GM19324 (cell line): ENCODE results near the gene TUBG1.
"Not testable (repeated sequence)": the region's sequence is repeated elsewhere in the genome, so short reads cannot be mapped to it uniquely, and the experiment has no call there.

ENCODE experiments used
- ATAC-seq: cut with Tn5 transposase; IDR thresholded peaks from one replicate; pipeline ENCODE4 v1.9.1; 2021; ENCODE audit warnings: mild to moderate bottlenecking, moderate library complexity; ENCODE audit not compliant: unreplicated experiment, low FRiP score

TUBG1 gene

GRCh38 chr17:42621987-42622386 is 12.5 kb downstream of the TUBG1 start:
- not testable (repeated sequence) for ATAC-seq

- no peak for ATAC-seq
These were observed 13.8 kb downstream of the TUBG1 start for GRCh38 chr17:42623271-42623670.

- ATAC-seq: no peak
These were observed 14.5 kb downstream of the TUBG1 start for GRCh38 chr17:42623732-42624596.

GRCh38 chr17:42627032-42627764 is 17.7 kb downstream of the TUBG1 start:
- ATAC-seq: not testable (repeated sequence)

GRCh38 chr17:42629411-42630009 is 20.0 kb downstream of the TUBG1 start:
- ATAC-seq: no peak

GRCh38 chr17:42632949-42633444 is 23.5 kb downstream of the TUBG1 start:
- no peak for ATAC-seq

GRCh38 chr17:42639525-42640113 is 30.1 kb downstream of the TUBG1 start:
- ATAC-seq: no peak

- no peak for ATAC-seq
These were observed 30.6 kb downstream of the TUBG1 start for GRCh38 chr17:42640121-42640520.

GRCh38 chr17:42642336-42642735 is 32.9 kb downstream of the TUBG1 start:
- ATAC-seq: no peak

- no peak for ATAC-seq
These were observed 38.3 kb downstream of the TUBG1 start for GRCh38 chr17:42647778-42648177.

- no peak for ATAC-seq
These were observed 41.9 kb downstream of the TUBG1 start for GRCh38 chr17:42651392-42651791.

- ATAC-seq: no peak
These were observed 44.0 kb downstream of the TUBG1 start for GRCh38 chr17:42653179-42654124.

GRCh38 chr17:42655528-42655927 is 46.0 kb downstream of the TUBG1 start:
- ATAC-seq: no peak

- ATAC-seq: no peak
These were observed 48.5 kb downstream of the TUBG1 start for GRCh38 chr17:42657824-42658588.

- peak; percentile 61 for ATAC-seq
These were observed 49.8 kb downstream of the TUBG1 start, which contains the start of gene TUBG2 for GRCh38 chr17:42659079-42659931. TSS of gene TUBG2 (plus strand) at chr17:42659284. CDS start at chr17:42659504, 220 bp downstream.

- ATAC-seq: not testable (repeated sequence)
These were observed 50.4 kb downstream of the TUBG1 start for GRCh38 chr17:42659932-42660274.

GRCh38 chr17:42660692-42661345 is 51.3 kb downstream of the TUBG1 start:
- no peak for ATAC-seq
